Naive thymus-derived CD8-positive, alpha-beta T cell (primary cell): Measurements from ENCODE around the gene POU2F2. TPM values are rescaled to one million over a fixed set of nuclear protein-coding genes. Genes with fewer than 3 reads are reported as not detected.
"Not testable (repeated sequence)": the region's sequence is repeated elsewhere in the genome, so short reads cannot be mapped to it uniquely, and the experiment has no call there.

Experiments
- ATAC-seq, 2 donors: fragments of 150-1000 bp; cut with Tn5 transposase in 1 of 2; sonication (Bioruptor Pico), chemical (Tn5 transposase) in 1 of 2; 1 replicate in 1 of 2; 2 replicates in 1 of 2; pipeline ENCODE4 v1.10.0; 2021; ENCODE audit warnings: mild to moderate bottlenecking in 2 of 2, moderate library complexity in 2 of 2
- POLR2A ChIA-PET: fragments of 350-600 bp; sonication (Branson Sonifier 250); formaldehyde crosslinking; loops from one replicate; lab custom pipeline; 2021; ENCODE audit warnings: antibody characterized with exemption; lab: Charles Lee
- DNase-seq, 10 donors: peaks; one replicate each; pipeline versions ENCODE4 v3.0.0 to v3.0.0-alpha.2; 2020 to 2022
- H3K27ac Mint-ChIP-seq, 10 donors: one replicate each; pipeline ENCODE4 v1.8.0; 2020 to 2022; ENCODE audit warnings: mild to moderate bottlenecking in 10 of 10, mixed read lengths in 10 of 10, moderate library complexity in 4 of 10, inconsistent platforms in 1 of 10
- H3K27me3 Mint-ChIP-seq, 5 donors: one replicate each; pipeline ENCODE4 v1.8.0; 2021 to 2022; ENCODE audit warnings: mixed read lengths in 5 of 5
- H3K36me3 Mint-ChIP-seq, 3 donors: one replicate each; pipeline ENCODE4 v1.8.0; 2020 to 2022; ENCODE audit warnings: mixed read lengths in 3 of 3, mild to moderate bottlenecking in 2 of 3, inconsistent platforms in 1 of 3
- H3K4me1 Mint-ChIP-seq, 4 donors: one replicate each; pipeline ENCODE4 v1.8.0; 2021 to 2022; ENCODE audit warnings: mixed read lengths in 4 of 4
- H3K4me3 Mint-ChIP-seq, 10 donors: one replicate each; pipeline ENCODE4 v1.8.0; 2020 to 2022; ENCODE audit warnings: mild to moderate bottlenecking in 10 of 10, mixed read lengths in 10 of 10, moderate library complexity in 6 of 10, inconsistent platforms in 1 of 10
- H3K9me3 Mint-ChIP-seq, 9 donors: one replicate each; pipeline ENCODE4 v1.8.0; 2020 to 2022; ENCODE audit warnings: mixed read lengths in 9 of 9, mild to moderate bottlenecking in 3 of 9, inconsistent platforms in 1 of 9, moderate library complexity in 1 of 9
- polyA plus RNA-seq, 3 donors: library from polyadenylated mRNA; unstranded; fragments of 300-500 nt; fragmentation: Illumina TruSeq; gene quantifications; one replicate each; pipeline ENCODE4 v1.2.3, GENCODE V29; 2021
- total RNA-seq, 8 experiments: library from RNA in 2 of 8; stranded (reverse) in 2 of 8; gene quantifications; one replicate each; pipeline ENCODE4 v1.2.3 and lab custom pipeline; 2021 to 2026

POU2F2 gene
- total and polyA plus RNA-seq, 5 experiments from 2014 or later: 2.4 to 88.5 (median 6.6) TPM

DNA sequence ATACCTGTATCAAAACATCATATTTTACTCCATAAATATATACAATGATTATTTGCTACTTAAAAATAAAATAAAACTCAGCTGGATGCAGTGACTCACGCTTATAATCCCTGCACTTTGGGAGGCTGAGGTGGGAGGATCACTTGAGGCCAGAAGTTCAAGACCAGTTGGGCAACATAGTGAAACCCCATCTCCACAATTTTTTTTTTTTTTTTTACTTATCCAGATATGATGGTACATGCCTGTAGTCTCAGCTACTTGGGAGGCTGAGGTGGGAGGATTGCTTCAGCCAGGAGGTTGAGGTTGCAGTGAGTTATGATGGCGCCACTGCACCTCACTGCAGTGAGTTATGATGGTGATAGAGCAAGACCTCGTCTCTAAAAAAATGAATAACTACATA lies 22.4 kb downstream of the POU2F2 start:
- Mint-ChIP-seq H3K4me1 (peaks cover 16 to 43% (median 25%) of the 10 kb centered on the region in 4 donors), H3K27me3 (no peaks in the 10 kb centered on the region), H3K36me3 (peaks cover 0 to 42% (median 0%) of the 10 kb centered on the region in 3 donors), H3K9me3 (no peaks in the 10 kb centered on the region), H3K27ac (no peak overlapping the region), H3K4me3 (no peak overlapping the region)
- POLR2A ChIA-PET: interaction anchor here (1.1 to 2.6 kb wide), 5 partner anchors 10 to 73 kb away, joined by 3 to 21 read pairs (median 7); partner anchors contain the start of gene POU2F2
- ATAC-seq: no peak
- no peak for DNase-seq

DNA sequence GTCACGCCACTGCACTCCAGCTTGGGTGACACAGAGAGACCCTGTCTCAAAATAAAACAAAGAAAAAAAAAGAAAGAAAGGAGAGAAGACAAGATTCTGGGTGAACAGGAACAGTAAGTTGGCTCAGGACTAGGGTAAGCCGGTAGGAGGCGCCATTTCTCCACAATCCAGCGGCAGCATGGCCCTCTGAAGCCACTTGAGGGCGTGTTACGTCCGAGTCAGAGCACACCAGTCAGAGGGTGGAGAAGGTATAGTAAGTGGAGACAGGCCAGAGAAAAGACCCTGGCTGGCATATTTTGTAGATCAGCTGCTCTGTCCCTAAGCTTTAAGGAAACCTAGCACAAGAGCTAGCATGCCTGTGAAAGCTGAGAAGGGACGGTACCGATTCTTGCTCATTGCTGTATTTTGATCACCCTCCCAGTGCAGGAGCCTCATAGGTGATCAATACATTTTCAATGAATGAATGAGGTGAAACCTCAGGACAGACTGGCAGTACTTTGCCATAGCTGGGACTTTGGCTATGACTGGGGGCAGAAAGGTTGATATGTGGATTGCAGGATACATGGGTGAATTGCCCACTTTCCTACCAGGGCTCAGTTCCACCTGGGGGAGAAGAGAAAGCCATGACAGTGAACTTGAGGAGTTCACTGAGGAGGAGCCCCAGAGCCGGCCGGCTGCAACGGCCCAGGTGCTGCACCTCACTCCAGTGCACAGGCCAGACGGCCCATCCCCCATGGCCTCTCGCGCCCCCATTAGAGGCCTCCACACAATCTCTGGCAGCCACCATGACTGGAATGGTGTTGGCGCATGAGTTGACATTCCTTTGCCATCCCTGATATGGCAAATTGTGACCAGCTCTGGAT lies 23.5 kb downstream of the POU2F2 start:
- H3K4me1 Mint-ChIP-seq: peaks cover 16 to 33% (median 24%) of the 10 kb centered on the region in 4 donors
- H3K9me3 Mint-ChIP-seq: no peaks in the 10 kb centered on the region
- POLR2A ChIA-PET: interaction anchor here (0.6 to 2.6 kb wide), 5 partner anchors 12 to 75 kb away, joined by 3 to 21 read pairs (median 6); partner anchors contain the start of gene POU2F2
- DNase-seq (peak; percentile 79 to 94 (median 86)), ATAC-seq (peak; percentile 98 to 99)
- H3K4me3 Mint-ChIP-seq: no peak overlapping the region
- peaks cover 0 to 42% (median 0%) of the 10 kb centered on the region in 3 donors for H3K36me3 Mint-ChIP-seq
- peak overlapping the region in 9 of 10 donors; percentile 1 to 87 (median 58) for H3K27ac Mint-ChIP-seq
- no peaks in the 10 kb centered on the region for H3K27me3 Mint-ChIP-seq

DNA sequence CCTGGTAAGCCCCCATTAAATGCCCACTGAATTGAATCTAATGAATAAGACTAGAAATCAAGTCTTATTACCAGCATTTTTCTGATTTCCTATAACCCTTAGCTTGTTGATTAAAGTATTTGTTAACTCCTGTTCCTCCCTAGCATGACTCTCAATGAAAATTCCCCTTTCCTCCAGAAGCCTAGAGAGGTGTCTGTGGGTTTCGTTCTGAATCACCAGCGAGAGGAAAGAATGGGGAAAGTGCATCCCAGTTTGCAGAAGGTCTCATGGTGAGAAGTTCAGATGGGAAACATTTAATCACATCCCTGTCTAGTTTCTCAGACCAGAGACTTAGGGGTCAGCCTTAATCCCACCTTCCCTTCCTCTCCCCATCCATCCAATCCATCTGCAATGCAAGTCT lies 26.9 kb downstream of the POU2F2 start:
- Mint-ChIP-seq H3K4me1 (peaks cover 10 to 17% (median 13%) of the 10 kb centered on the region in 4 donors), H3K4me3 (no peak overlapping the region), H3K9me3 (no peaks in the 10 kb centered on the region), H3K27ac (peak overlapping the region in 1 of 10 donors; percentile 44), H3K27me3 (no peaks in the 10 kb centered on the region), H3K36me3 (peaks cover 0 to 35% (median 3%) of the 10 kb centered on the region in 3 donors)
- DNase-seq (no peak), ATAC-seq (no peak)
- POLR2A ChIA-PET: no interaction called here

DNA sequence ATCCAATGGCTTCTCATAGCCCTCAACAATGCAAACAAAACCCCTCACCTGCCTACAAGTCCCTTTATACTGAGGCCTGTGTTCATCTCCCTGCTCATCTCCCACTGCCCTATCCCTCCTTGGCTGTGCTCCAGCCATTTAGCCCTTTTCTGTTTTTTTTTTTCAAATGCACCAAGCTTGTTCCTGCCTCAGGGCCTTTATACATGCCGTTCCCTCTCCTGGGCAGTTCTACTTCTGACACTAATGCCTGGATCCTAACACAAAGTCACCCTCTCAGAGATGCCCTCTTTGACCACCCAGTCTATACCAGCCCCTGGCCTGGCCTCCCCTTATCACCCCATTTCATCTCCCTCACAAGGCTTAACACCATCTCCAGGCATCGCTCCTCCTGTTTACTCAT lies 29.4 kb downstream of the POU2F2 start:
- Mint-ChIP-seq H3K4me1 (peaks cover under 1 to 13% (median 2%) of the 10 kb centered on the region in 4 donors), H3K27me3 (no peaks in the 10 kb centered on the region), H3K9me3 (no peaks in the 10 kb centered on the region), H3K4me3 (no peak overlapping the region), H3K27ac (peak overlapping the region in 4 of 10 donors; percentile 2 to 66 (median 48)), H3K36me3 (peaks cover 0 to 51% (median 5%) of the 10 kb centered on the region in 3 donors)
- DNase-seq: no peak
- no peak for ATAC-seq
- POLR2A ChIA-PET: no interaction called here

DNA sequence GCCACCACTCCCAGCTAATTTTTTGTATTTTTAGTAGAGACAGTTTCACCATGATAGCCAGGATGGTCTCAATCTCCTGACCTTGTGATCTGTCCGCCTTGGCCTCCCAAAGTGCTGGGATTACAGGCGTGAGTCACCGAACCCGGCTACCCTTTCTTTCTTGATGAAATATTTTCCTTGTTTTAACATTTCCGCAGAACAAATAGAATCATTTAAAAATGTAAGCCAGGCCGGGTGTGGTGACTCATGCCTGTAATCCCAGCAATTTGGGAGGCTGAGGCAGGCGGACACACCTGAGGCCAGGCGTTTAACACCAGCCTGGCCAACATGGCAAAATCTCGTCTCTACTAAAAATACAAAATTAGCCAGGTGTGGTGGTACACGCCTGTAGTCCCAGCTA lies 32.0 kb downstream of the POU2F2 start:
- peaks cover 5 to 56% (median 5%) of the 10 kb centered on the region in 3 donors for H3K36me3 Mint-ChIP-seq
- not testable (repeated sequence) for H3K27ac Mint-ChIP-seq, DNase-seq, H3K4me1 Mint-ChIP-seq, H3K4me3 Mint-ChIP-seq, ATAC-seq, H3K9me3 Mint-ChIP-seq, H3K27me3 Mint-ChIP-seq
- POLR2A ChIA-PET: interaction anchor here (0.7 kb wide), 1 partner anchor 35 kb away, joined by 5 read pairs; no protein-coding TSS in a partner anchor

DNA sequence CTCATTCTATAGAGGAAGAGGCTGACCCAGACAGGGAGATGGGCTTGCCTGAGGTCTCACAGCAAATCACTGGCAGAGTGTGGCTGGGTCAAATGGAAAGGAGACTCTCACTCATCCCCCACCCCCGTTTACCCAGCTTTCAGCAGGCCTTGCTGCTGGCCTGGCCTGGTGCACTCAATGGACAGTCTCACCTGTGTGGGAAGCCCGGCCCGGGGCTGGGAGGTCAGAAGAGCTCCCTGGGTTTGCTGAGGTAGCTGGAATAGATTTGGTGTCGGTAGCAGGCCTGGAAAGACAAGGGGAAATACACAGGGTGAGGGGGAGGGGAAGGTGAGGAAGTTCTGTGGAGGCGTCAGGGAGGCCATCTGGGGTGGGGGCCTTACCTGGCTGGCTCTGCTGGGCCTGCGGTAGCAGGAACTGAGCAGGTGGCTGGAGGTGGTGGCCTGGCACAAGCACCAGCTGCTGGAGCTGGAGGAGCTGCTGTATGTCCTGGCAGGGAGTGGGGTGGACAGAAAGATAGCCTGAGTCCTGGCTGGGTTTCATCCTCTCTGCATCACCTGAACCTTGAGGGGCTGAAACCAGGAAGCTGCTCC lies 32.8 kb downstream of the POU2F2 start:
- POLR2A ChIA-PET: interaction anchor here (1.0 kb wide), 2 partner anchors 9 to 23 kb away, joined by 3 read pairs; partner anchors contain the start of gene ZNF574
- DNase-seq (no peak), ATAC-seq (no peak)
- no peak overlapping the region for H3K27ac Mint-ChIP-seq
- H3K9me3 Mint-ChIP-seq: no peaks in the 10 kb centered on the region
- H3K36me3 Mint-ChIP-seq: peaks cover 5 to 54% (median 5%) of the 10 kb centered on the region in 3 donors
- no peak overlapping the region for H3K4me3 Mint-ChIP-seq
- peaks cover 0 to 4% (median under 1%) of the 10 kb centered on the region in 4 donors for H3K4me1 Mint-ChIP-seq
- no peaks in the 10 kb centered on the region for H3K27me3 Mint-ChIP-seq

DNA sequence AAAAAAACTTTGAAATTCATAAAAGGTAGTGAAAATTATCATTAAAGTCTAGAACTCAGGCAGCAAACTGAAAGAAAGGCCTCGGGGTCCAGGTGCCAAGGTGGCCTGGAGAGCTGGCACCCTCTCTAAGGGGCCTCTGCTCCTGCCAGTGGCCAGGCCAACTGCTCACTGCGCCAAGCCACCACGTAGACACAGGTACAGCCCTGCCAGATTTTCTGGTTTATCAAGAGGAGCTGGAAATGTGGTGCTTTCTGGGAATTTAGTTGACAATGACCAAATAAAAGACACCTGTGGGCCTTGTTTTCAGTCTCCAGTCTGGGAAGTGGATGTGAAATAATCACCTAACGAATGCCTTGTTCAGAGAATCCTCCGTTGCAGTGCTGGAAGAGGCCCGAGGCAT lies 33.5 kb downstream of the POU2F2 start:
- no peak overlapping the region for H3K27ac Mint-ChIP-seq
- no peaks in the 10 kb centered on the region for H3K27me3 Mint-ChIP-seq
- H3K4me1 Mint-ChIP-seq: peaks cover 0 to 5% (median under 1%) of the 10 kb centered on the region in 4 donors
- DNase-seq (no peak), ATAC-seq (no peak)
- POLR2A ChIA-PET: interaction anchor here (1.0 kb wide), 2 partner anchors 9 to 22 kb away, joined by 3 read pairs; partner anchors contain the start of gene ZNF574
- H3K36me3 Mint-ChIP-seq: peaks cover 5 to 59% (median 11%) of the 10 kb centered on the region in 3 donors
- no peaks in the 10 kb centered on the region for H3K9me3 Mint-ChIP-seq
- H3K4me3 Mint-ChIP-seq: no peak overlapping the region

DNA sequence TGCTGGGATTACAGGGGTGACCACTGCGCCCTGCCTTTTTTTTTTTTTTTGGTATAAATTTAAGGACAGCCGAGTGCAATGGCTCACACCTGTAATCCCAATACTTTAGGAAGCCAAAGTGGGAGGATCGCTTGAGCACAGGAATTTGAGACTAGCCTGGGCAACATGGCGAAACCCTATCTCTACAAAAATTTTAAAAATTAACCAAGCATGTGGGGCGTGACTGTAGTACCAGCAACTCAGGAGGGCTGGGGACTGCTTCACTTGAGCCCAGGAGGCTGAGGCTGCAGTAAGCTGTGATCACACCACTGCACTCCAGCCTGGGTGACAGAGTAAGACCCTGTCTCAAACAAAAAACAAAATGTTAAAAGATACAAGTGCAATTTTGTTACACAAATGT lies 34.8 kb downstream of the POU2F2 start:
- ATAC-seq: no peak
- Mint-ChIP-seq H3K27me3 (no peaks in the 10 kb centered on the region), H3K4me1 (peaks cover 0 to 2% (median 1%) of the 10 kb centered on the region in 4 donors), H3K36me3 (peaks cover 5 to 58% (median 11%) of the 10 kb centered on the region in 3 donors), H3K27ac (no peak overlapping the region), H3K4me3 (no peak overlapping the region), H3K9me3 (no peaks in the 10 kb centered on the region)
- DNase-seq: no peak
- POLR2A ChIA-PET: no interaction called here

DNA sequence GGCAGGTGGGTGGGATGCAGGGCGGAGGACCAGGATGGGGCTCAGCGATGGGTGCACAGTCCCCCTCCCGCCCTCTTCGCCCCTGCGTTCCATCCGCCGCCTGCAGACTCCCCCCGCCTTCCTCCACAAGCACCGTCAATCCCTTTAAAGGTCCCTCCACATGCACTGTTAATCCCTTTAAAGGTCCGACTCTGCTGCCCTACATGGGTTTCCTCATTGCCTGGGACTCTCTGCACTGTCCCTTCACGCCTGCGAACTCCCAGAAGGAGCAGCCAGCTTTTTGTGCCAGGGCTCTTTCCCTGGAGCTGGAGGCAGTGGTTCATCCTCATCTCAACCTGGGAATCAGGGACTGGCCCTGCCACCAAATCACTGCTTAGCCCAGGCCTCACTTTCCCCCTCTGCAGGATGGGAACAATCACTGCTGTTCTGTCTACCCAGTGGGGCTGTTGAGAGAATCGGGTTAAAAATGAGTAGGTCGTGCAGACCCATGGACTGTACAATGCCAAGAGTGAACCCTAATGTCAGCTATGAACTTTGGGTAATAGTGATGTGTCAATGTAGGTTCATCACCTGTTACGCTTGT lies 35.9 kb downstream of the POU2F2 start:
- Mint-ChIP-seq H3K27me3 (no peaks in the 10 kb centered on the region), H3K4me3 (no peak overlapping the region), H3K27ac (no peak overlapping the region), H3K4me1 (peaks cover 3 to 6% (median 5%) of the 10 kb centered on the region in 4 donors), H3K36me3 (peaks cover 5 to 61% (median 11%) of the 10 kb centered on the region in 3 donors), H3K9me3 (no peaks in the 10 kb centered on the region)
- DNase-seq: no peak
- POLR2A ChIA-PET: interaction anchor here (1.1 to 2.1 kb wide), 2 partner anchors 11 to 15 kb away, joined by 5 to 6 read pairs; no protein-coding TSS in a partner anchor
- no peak for ATAC-seq

DNA sequence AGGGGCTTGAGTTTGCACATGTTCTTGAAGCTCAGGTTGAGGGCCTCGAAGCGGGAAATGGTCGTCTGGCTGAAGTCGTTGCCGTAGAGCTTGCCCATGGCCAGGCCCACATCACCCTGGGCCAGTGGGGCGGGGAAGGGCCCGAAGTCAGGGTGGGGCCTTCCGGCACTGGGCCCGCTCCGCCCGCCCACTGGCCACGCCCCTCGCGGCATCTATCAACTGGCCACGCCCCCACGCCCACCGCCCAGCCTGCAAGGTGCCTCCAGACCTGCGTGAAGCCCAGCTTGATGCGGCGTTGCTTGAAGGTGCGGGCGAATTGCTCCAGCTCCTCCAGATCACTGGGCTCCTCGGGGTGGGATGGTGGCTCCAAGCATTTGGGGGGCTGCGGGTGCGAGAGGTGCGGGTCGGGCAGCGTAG lies 36.4 kb downstream of the POU2F2 start:
- Mint-ChIP-seq H3K27me3 (no peaks in the 10 kb centered on the region), H3K4me1 (peaks cover 5 to 11% (median 8%) of the 10 kb centered on the region in 4 donors), H3K9me3 (no peaks in the 10 kb centered on the region), H3K27ac (no peak overlapping the region), H3K36me3 (peaks cover 5 to 63% (median 8%) of the 10 kb centered on the region in 3 donors), H3K4me3 (no peak overlapping the region)
- POLR2A ChIA-PET: interaction anchor here (1.1 to 2.1 kb wide), 2 partner anchors 12 to 14 kb away, joined by 5 to 6 read pairs; no protein-coding TSS in a partner anchor
- DNase-seq (no peak), ATAC-seq (no peak)

DNA sequence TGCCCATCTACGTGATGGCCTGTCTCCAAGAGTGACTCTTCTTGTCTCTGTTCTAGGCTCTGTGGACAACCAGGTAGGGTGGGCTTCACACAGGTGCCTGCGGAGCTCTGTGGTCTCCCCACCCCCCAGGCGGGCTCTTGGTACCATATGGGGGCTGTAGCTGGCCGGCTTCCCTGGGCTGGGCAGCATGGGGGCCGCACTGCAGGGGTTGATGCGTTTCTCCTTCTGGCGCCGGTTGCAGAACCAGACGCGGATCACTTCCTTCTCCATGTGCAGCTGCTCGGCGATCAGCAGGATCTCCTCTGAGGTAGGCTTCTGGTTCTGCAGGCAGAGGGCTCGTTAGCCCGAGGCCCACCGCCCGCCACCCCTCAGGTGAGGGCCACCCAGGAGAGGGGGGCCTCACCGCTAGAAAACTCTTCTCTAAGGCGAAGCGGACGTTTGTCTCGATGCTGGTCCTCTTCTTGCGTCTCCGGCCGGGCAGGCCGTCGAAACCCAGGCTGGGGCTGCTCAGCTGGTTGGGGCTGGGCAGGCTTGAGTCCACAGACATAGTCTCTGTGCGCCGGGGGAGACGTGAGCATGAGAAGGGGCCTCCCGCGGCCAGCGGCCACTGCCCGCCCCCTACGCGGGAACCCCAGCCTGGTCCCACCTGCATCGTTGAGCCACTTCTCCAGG lies 37.0 kb downstream of the POU2F2 start:
- DNase-seq: no peak

More for the DNA sequence above, 37.0 kb downstream of the POU2F2 start:
- POLR2A ChIA-PET: interaction anchor here (2.1 kb wide), 1 partner anchor 14 kb away, joined by 6 read pairs; no protein-coding TSS in a partner anchor
- peaks cover 8 to 17% (median 13%) of the 10 kb centered on the region in 4 donors for H3K4me1 Mint-ChIP-seq
- H3K27me3 Mint-ChIP-seq: no peaks in the 10 kb centered on the region
- H3K36me3 Mint-ChIP-seq: peaks cover 5 to 66% (median 8%) of the 10 kb centered on the region in 3 donors
- ATAC-seq: no peak
- no peak overlapping the region for H3K4me3 Mint-ChIP-seq
- H3K27ac Mint-ChIP-seq: no peak overlapping the region
- no peaks in the 10 kb centered on the region for H3K9me3 Mint-ChIP-seq
